GM18519 (cell line): Measurements from ENCODE around the gene UNC5C.

ENCODE experiments used
- ATAC-seq: cut with Tn5 transposase; IDR thresholded peaks from one replicate; pipeline ENCODE4 v1.9.1; 2021; ENCODE audit warnings: mild to moderate bottlenecking, moderate library complexity; ENCODE audit not compliant: unreplicated experiment, low FRiP score

UNC5C gene

DNA sequence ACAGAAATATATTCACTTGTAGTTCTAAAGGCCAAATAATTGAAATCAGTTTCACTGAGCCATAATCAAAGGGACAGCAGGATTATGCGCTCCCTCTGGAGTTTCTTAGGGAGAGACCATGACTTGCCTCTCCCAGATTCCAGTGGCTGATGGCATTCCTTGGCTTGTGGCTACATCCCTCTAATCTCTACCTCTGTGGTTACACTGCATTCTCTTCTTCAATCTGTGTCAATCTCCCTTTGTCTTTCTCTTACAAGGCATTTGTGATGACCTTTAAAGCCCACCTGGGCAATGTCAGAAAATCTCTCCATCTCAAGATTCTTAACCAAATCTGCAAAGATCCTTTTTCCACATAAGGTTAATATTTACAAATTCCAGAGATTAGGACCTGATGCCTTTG is 260.2 kb downstream of the UNC5C start:
- ATAC-seq: no peak

DNA sequence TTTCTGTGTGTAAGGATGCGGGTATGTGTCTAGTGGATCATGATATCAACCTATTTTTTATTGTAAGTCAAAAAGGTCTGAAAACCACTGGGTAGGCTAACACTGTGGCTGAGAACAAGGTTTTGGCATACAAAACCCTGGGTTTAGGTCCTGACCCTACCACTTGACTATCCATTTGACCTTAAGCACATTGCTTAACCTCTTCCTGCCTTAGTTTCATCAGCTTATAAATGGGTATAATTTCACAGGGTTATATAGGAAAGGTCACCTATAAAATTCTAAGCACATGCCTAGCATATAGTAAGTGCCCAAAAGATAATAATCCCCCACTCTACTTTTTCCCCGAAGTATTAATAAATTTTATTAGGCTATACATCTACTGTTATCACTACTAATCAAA is 263.0 kb downstream of the UNC5C start:
- no peak for ATAC-seq

DNA sequence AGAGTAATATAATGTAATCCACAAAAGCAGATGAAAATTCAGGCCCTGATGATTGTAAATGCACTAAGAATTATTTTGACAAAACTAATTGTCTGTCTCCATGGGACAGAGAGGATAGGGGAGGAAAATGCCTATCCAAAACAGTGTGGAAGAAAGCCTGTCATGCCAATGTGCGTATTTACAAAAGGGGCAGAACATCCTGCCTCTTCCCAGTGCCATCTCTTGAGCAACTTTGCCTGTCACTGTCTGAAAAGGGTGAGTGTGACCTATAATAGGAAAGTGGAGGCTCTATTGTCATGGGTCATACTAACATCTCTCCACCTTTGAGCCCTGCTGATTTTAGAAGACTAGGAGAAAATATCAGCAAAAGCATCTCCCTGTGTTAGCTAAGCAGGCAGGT is 264.1 kb downstream of the UNC5C start:
- no peak for ATAC-seq

DNA sequence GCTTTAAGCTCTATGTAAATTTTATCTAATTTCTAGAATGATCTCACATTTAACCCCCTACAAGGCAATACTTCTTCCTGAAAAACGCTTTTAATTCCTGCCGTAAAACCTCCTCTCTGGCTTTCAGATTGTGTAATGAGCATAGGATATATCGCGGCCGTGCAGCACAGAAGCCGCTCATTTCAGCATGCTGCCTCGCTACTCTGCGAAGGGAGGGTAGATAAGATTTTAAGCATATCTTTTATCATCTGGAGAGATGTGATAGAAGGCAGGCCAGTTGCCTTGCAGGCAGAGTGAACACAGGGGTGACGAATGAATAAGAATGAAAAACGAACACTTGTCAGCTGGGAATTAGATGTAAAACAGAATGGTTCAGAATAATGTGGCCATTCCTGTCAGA is 265.5 kb downstream of the UNC5C start:
- no peak for ATAC-seq

- ATAC-seq: no peak
Measured at GRCh38 chr4:95272797-95273196, 276.0 kb downstream of the UNC5C start.

DNA sequence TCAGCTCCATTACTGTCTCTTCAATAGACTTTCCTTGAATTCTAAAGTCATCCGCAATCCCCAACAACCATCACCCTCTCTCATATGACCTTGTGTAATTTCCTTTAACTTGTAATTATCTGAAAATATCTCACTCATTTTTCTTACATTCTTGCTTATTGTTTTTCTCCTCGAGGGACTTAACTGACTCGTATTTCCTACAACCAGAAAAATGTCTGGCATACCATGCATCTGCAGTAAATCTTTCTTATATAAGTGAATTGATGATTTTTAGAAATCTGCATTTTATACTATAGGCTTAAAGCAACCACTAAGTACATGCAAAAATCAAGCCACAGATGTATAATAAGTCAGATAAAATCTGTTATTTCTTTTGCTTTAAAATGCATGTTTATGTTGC is 276.7 kb downstream of the UNC5C start:
- no peak for ATAC-seq

DNA sequence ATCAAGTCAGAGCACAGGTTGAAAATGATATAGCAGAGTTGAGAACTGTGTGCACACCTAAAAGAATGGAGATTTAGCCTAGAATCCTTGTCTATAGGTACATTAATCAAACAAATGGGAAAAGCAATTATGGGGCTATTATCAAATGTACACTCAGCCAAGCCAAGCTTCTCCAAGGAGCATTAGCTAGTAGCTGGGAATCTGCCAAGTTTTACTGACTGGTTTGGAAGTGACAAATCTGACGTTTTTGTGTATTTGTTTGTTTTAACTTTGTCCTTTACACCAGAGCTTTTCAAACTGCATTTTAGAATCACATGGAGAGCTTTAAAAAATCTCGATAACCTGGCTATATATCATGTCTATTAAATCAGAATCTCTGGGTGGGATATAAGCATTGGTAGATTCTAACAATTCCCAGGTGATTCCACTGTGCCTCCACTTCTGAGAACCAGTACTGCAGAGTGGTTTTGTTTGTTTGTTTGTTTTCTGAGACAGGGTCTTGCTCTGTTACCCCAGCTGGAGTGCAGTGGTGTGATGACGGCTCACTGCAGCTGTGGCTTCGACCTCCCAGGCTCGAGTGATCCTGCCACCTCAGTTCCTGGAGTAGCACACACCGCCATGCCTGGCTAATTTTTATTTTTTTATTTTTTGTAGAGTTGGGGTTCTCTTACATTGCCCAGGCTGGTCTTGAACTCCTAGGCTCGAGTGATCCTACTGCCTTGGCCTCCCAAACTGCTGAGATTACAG is 279.8 kb downstream of the UNC5C start:
- ATAC-seq: no peak

DNA sequence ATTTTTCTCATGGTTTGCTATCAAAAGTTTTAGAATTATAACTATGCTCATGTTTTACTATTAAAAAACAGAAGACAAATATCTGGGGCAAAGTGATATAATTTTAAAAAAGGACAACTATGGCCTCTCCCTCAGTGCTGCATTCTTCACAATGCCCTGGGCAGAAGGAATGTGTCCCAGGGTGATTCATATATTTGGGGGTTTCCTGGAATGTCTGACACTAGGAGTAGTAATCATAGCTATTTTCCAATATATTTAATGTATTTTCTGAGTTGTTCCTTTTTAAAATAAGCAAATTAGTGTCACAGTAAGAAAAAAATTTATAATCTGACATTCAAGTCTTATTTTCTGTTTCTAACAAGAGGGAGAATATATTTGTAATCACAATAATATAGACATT is 281.7 kb downstream of the UNC5C start:
- ATAC-seq: no peak

GRCh38 chr4:95265814-95266740 is 282.7 kb downstream of the UNC5C start:
- no peak for ATAC-seq

GRCh38 chr4:95264843-95265242 is 283.9 kb downstream of the UNC5C start:
- no peak for ATAC-seq

GRCh38 chr4:95263960-95264359 is 284.8 kb downstream of the UNC5C start:
- ATAC-seq: no peak

- ATAC-seq: no peak
Measured at GRCh38 chr4:95263391-95263790, 285.4 kb downstream of the UNC5C start.

GRCh38 chr4:95256108-95256835 is 292.5 kb downstream of the UNC5C start:
- no peak for ATAC-seq

DNA sequence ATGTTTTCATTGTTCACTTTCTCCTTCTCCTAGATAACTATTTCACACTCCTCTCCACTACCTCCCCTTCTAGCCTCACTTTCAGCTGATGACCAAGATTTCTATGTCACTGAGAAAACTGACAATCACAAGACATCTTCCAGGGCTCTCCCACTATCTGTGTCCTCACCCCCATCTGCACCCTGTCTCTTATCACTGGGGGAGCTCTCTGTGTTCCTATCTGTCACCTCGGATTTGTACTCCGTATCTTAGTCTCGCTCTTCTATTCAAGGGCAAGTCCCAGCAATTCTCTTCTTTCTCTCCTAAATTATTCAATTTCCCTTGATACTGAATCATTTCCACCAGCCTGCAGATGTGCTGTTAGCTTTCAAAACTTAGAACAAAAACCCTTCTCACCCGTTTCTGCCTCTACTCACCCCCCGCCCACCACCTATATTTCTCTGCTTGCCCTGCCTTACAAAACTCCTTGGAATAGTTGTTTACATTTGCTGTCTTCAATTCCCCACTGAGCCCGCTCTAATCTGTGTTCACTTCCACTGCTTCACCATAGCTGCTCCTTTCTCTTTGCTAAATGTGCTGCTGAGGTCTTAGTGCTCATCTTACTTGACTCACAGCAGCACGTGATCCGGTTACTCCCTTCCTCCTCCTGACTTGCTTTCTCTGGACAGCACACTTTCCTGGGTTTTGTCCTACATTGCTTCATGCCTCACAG is 293.2 kb downstream of the UNC5C start:
- no peak for ATAC-seq

DNA sequence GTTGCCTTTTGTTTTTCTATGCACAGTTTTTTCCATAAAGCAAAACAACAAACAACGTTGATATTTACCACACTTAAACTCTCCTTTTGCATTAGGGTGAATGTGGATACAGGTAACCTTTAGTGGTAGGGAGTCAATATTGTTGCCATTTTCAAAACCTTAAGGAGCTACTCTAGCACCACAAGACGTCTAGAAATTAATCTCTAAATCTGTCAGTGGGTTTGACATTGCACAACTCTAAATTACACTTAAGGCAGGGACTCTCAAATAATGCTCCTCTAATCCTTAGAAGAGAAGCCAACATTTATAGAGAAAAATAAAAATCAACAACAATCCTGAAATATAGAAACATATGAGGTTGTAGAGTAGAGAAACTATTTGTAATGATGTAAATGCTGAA is 297.2 kb downstream of the UNC5C start:
- no peak for ATAC-seq

DNA sequence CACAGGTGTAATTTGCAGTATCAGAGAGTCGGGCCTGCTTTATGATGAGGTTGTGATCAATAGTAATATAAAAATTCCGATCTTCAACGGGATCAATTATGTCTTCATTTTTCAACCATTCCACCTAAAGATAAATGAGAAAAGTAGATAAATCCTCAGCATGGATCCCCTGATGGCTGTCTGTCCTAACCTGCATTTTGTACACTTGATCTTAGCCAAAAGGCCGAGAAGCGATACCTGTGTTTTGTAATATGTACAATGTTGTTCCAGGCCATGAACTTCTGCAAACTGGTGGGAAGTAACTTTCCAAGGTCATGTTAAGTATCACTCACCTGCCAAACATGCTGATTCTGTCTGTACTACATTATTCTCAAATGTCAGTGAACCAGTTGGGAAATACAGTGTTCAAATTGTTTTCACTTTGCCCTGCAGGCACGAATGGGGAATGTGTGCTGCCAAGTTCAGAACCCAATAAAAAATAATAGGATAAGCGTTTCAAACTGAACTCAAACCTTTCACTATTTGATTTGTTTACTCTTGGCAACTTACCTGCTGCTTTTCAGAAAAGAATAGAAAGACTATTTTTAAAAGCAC is 298.1 kb downstream of the UNC5C start:
- no peak for ATAC-seq

GRCh38 chr4:95249426-95250021 is 299.2 kb downstream of the UNC5C start:
- no peak for ATAC-seq

DNA sequence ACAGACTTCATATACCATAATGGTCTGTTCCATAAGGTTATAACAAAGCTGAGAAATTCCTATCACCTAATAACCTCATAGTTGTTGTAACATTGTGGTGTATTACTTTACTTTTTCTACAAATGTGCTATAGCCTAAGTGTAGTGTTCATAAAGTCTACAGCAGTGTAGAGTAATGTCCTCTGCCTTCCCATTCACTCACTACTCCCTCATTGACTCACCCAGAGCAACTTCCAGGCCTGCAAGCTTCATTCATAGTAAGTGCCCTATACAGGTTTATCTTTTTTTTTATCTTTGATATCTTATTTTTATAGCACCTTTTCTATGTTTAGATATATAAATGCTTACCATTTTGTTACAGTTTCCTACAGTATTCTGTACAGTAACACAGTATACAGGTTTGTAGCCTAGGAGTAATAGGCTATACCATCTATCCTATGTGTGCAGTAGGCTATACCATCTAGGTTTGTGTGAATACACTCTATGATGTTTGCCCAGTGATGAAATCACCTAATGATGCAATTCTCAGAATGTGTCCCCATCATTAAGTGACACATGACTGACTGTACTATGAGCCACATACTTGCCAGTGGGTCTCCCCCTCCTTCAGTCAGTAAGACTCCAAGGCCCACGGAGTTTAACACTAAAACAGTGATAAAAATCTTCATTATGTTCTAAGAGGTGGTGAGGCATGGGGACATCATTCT is 299.9 kb downstream of the UNC5C start:
- ATAC-seq: no peak

DNA sequence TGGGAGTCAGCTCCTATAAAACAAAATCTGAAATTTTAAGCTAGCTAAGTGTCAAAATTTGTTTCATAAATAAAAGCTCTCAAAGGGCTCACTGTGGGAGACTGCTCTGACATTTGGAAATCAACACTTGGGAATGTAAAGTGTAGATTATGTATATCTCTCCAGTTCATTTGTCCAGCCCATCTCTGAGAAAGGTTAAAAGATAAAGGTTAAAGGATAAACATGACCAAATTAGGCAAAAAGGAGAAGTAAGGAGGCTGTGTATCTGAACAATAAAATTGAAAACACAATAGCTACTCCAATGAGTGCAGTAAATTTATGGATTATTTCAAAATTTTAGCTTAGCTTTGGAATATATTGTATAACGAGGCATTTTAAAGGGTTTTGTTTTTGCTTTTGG is 304.9 kb downstream of the UNC5C start:
- ATAC-seq: no peak
